Hepatocyte (in vitro differentiated cells): Measurements from ENCODE around the gene HCRT. TPM values are rescaled to one million over a fixed set of nuclear protein-coding genes. Genes with fewer than 3 reads are reported as not detected.

Experiments
- DNase-seq: peaks from one replicate; pipeline ENCODE4 v3.0.0-alpha.2; 2016; ENCODE audit warnings: low spot score
- H2AFZ ChIP-seq: fragments of 200-600 bp; sonication (generic); 2 replicates; pipeline ENCODE4 v1.6.0; 2016; ENCODE audit warnings: antibody characterized with exemption, mild to moderate bottlenecking
- H3K27ac ChIP-seq: fragments of 200-600 bp; sonication (generic); 2 replicates; pipeline ENCODE4 v1.5.1; 2016; ENCODE audit warnings: mild to moderate bottlenecking
- H3K27me3 ChIP-seq: fragments of 200-600 bp; sonication (generic); 2 replicates; pipeline ENCODE4 v1.6.1; 2016
- H3K36me3 ChIP-seq: fragments of 200-600 bp; sonication (generic); replicated peaks from 2 replicates; pipeline ENCODE4 v1.5.1; 2016; ENCODE audit warnings: low read depth; ENCODE audit not compliant: insufficient read depth
- H3K4me1 ChIP-seq: fragments of 200-600 bp; sonication (generic); 2 replicates; pipeline ENCODE4 v1.5.1; 2016; ENCODE audit warnings: mild to moderate bottlenecking, moderate library complexity; ENCODE audit not compliant: insufficient read depth
- H3K4me2 ChIP-seq: fragments of 200-600 bp; sonication (generic); 2 replicates; pipeline ENCODE4 v1.6.0; 2016
- H3K4me3 ChIP-seq: fragments of 200-600 bp; sonication (generic); 2 replicates; pipeline ENCODE4 v1.5.1; 2016; ENCODE audit warnings: mild to moderate bottlenecking
- H3K79me2 ChIP-seq: fragments of 200-600 bp; sonication (generic); 2 replicates; pipeline ENCODE4 v1.6.0; 2017; ENCODE audit warnings: mild to moderate bottlenecking
- H3K9me2 ChIP-seq: fragments of 200-600 bp; sonication (generic); replicated peaks from 2 replicates; pipeline ENCODE4 v1.6.0; 2017; ENCODE audit warnings: mild to moderate bottlenecking; ENCODE audit not compliant: insufficient read depth
- H3K9me3 ChIP-seq: fragments of 200-600 bp; sonication (generic); 2 replicates; pipeline ENCODE4 v1.5.1; 2016; ENCODE audit warnings: low read depth, mild to moderate bottlenecking
- H4K20me1 ChIP-seq: fragments of 200-600 bp; sonication (generic); 2 replicates; pipeline ENCODE4 v1.6.0; 2016; ENCODE audit warnings: mild to moderate bottlenecking; ENCODE audit not compliant: insufficient read depth, poor library complexity, severe bottlenecking
- EZH2 ChIP-seq: fragments of 200-600 bp; sonication (generic); IDR thresholded peaks from 2 replicates; pipeline ENCODE4 v1.6.1; 2016; ENCODE audit warnings: antibody characterized with exemption, mild to moderate bottlenecking, borderline replicate concordance
- EZH2phosphoT487 ChIP-seq: fragments of 200-600 bp; sonication (generic); IDR thresholded peaks from one replicate; pipeline ENCODE4 v1.6.1; 2018; ENCODE audit warnings: antibody characterized with exemption, mild to moderate bottlenecking, low read depth, moderate library complexity; ENCODE audit not compliant: unreplicated experiment, severe bottlenecking
- WGBS: methylation state at CpG from one replicate; pipeline ENCODE4 v1.1.6; 2016; ENCODE audit warnings: low lambda C conversion rate; ENCODE audit errors: missing lambda C conversion rate; 5-methylcytosine and 5-hydroxymethylcytosine counted together
- polyA plus RNA-seq: library from polyadenylated mRNA; unstranded; fragments of >200 nt; fragmentation: Nextera tagmentation; extraction: Ambion mirVana; gene quantifications from 2 replicates; pipeline ENCODE4 v1.2.1, GENCODE V29; 2016
- total RNA-seq: library from RNA; depleted of rRNA; stranded (reverse); fragments of >200 nt; gene quantifications from 2 replicates; pipeline ENCODE4 v1.2.3, GENCODE V29; 2014
- TF ChIP-seq, protein P1 (sequence below): fragments of 200-600 bp; sonication (generic); IDR thresholded peaks from 2 replicates; pipeline ENCODE4 v1.5.1; 2016; ENCODE audit warnings: antibody characterized with exemption, mild to moderate bottlenecking; ENCODE audit not compliant: poor library complexity

The HCRT gene
- total and polyA plus RNA-seq, 2 experiments from 2014 or later: not detected

DNA sequence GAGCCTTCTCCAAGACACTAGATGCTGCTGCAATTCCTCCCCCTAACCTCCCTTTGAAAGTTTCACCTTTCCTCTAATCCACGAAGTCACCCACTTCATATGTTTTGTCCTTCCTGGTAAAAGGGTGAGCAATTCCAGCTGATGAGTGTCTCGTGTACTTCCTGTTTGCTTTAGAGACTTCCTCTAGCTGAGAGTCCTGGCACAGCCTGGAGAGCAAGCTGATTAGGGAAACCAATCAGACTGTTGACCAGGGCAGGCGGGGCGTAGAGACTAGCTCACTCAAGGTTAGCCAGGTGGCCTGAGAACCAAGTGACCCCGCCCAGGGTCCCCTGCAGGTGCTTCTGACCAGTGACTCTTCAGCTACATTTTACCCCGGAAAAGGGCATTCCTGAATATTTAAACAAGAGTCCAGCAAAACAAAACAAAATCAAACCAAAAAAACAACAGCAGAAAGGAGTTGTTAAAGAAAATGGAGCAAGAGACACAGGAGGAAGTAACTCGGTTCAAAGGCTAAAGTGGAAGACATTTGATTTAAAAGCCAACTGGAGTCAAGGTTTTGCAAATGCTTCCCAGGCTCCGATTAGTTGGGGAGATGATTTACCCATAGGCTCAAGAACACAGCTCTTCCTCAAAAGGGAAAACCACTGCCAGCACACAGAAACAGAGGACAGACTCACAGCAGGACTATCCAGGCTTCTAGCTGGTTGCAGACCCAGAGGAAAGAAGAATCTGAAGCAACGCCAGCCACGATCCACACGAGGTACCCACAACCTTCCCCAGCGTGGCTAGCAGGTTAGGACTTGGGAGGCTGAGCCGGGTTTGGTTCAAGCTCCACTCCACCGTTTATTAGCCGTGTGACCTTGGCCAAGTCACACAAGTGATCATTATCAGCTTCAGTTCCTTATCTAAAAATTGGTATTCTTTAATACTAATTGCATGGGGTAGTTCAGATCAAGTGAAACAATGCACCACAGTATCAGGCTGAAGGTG, 49.3 kb downstream of the HCRT start:
- H4K20me1 ChIP-seq: peaks cover 62% of the 10 kb centered on the region
- no peak for TF ChIP-seq EZH2phosphoT487
- TF ChIP-seq EZH2: no peak
- H3K36me3 ChIP-seq: no peaks in the 10 kb centered on the region
- H3K79me2 ChIP-seq: peaks cover 94% of the 10 kb centered on the region
- H3K4me3 ChIP-seq: no peak overlapping the region
- H3K27ac ChIP-seq: peak overlapping the region; percentile 84
- H3K9me2 ChIP-seq: no peaks in the 10 kb centered on the region
- H3K9me3 ChIP-seq: no peaks in the 10 kb centered on the region
- H3K4me1 ChIP-seq: peaks cover 29% of the 10 kb centered on the region
- WGBS: 64% methylated on average over 15 of the region's 15 CpGs
- no peaks in the 10 kb centered on the region for H3K27me3 ChIP-seq
- H2AFZ ChIP-seq: no peak overlapping the region
- H3K4me2 ChIP-seq: peak overlapping the region; percentile 26
- peak; percentile 87 for DNase-seq

DNA sequence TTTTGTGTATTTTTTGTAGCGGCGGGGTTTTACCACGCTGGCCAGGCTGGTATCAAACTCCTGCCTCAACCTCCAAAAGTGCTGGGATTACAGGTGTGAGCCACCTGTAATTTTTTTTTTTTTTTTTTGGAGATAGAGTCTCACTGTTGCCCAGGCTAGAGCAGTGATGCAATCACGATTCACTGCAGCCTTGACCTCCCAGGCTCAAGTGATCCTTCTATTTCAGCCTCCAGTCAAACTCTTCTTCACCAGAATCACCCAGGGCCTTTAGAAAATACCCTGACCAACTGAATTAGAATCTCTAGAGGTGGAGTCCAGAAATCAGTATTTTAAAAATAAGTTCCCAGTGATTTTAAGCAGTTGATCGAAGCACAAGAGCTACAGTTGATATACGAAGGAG, 50.1 kb downstream of the HCRT start:
- H3K4me1 ChIP-seq: peaks cover 29% of the 10 kb centered on the region
- no peaks in the 10 kb centered on the region for H3K27me3 ChIP-seq
- DNase-seq: no peak
- TF ChIP-seq EZH2phosphoT487 (no peak), EZH2 (no peak)
- TF ChIP-seq, protein P1, sequence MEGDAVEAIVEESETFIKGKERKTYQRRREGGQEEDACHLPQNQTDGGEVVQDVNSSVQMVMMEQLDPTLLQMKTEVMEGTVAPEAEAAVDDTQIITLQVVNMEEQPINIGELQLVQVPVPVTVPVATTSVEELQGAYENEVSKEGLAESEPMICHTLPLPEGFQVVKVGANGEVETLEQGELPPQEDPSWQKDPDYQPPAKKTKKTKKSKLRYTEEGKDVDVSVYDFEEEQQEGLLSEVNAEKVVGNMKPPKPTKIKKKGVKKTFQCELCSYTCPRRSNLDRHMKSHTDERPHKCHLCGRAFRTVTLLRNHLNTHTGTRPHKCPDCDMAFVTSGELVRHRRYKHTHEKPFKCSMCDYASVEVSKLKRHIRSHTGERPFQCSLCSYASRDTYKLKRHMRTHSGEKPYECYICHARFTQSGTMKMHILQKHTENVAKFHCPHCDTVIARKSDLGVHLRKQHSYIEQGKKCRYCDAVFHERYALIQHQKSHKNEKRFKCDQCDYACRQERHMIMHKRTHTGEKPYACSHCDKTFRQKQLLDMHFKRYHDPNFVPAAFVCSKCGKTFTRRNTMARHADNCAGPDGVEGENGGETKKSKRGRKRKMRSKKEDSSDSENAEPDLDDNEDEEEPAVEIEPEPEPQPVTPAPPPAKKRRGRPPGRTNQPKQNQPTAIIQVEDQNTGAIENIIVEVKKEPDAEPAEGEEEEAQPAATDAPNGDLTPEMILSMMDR: no peak
- 92% methylated on average over 6 of the region's 6 CpGs for WGBS
- peaks cover 55% of the 10 kb centered on the region for H4K20me1 ChIP-seq
- H3K27ac ChIP-seq: peak overlapping the region; percentile 84
- peaks cover 94% of the 10 kb centered on the region for H3K79me2 ChIP-seq
- no peaks in the 10 kb centered on the region for H3K9me3 ChIP-seq
- H3K4me3 ChIP-seq: no peak overlapping the region
- peak overlapping the region; percentile 10 for H3K4me2 ChIP-seq
- no peak overlapping the region for H2AFZ ChIP-seq
- H3K36me3 ChIP-seq: no peaks in the 10 kb centered on the region
- no peaks in the 10 kb centered on the region for H3K9me2 ChIP-seq

Other genes with a start within 250 kb of the HCRT start
- gene CNP, start 218.7 kb downstream of the HCRT start, total RNA-seq: 59.8 and 61.4 TPM in 2 replicates
- gene CNP, start 218.7 kb downstream of the HCRT start, polyA plus RNA-seq: 77.7 and 97.0 TPM in 2 replicates
- 73.6 and 86.3 TPM in 2 replicates for gene DNAJC7, start 168.0 kb downstream of the HCRT start, total RNA-seq
- 50.1 and 61.7 TPM in 2 replicates for gene DNAJC7, start 168.0 kb downstream of the HCRT start, polyA plus RNA-seq
- gene NKIRAS2, start 165.4 kb downstream of the HCRT start, total RNA-seq: 37.5 and 40.8 TPM in 2 replicates
- gene NKIRAS2, start 165.4 kb downstream of the HCRT start, polyA plus RNA-seq: 55.0 and 57.2 TPM in 2 replicates
- 1.1 and 1.9 TPM in 2 replicates for gene C17orf113, start 134.9 kb downstream of the HCRT start, total RNA-seq
- 0.46 and 1.2 TPM in 2 replicates for gene C17orf113, start 134.9 kb downstream of the HCRT start, polyA plus RNA-seq
- gene ZNF385C, start 87.0 kb downstream of the HCRT start, total RNA-seq: 0.04 and 0.63 TPM in 2 replicates
- 0.45 and 1.4 TPM in 2 replicates for gene ZNF385C, start 87.0 kb downstream of the HCRT start, polyA plus RNA-seq
- 1.6 and 3.6 TPM in 2 replicates for gene DHX58, start 72.7 kb downstream of the HCRT start, total RNA-seq
- gene DHX58, start 72.7 kb downstream of the HCRT start, polyA plus RNA-seq: 1.4 and 2.2 TPM in 2 replicates
- 21.7 and 29.2 TPM in 2 replicates for gene KAT2A, start 64.1 kb downstream of the HCRT start, total RNA-seq
- 46.7 and 60.2 TPM in 2 replicates for gene KAT2A, start 64.1 kb downstream of the HCRT start, polyA plus RNA-seq
- not detected in 2 replicates for gene HSPB9, start 62.6 kb downstream of the HCRT start, total RNA-seq
- gene HSPB9, start 62.6 kb downstream of the HCRT start, polyA plus RNA-seq: 0.34 and 0.46 TPM in 2 replicates
- 123 and 158 TPM in 2 replicates for gene RAB5C, start 30.5 kb downstream of the HCRT start, total RNA-seq
- gene RAB5C, start 30.5 kb downstream of the HCRT start, polyA plus RNA-seq: 172 and 184 TPM in 2 replicates
- 0.08 and 0.17 TPM in 2 replicates for gene KCNH4, start 4.3 kb downstream of the HCRT start, total RNA-seq
- gene KCNH4, start 4.3 kb downstream of the HCRT start, polyA plus RNA-seq: 0.12 and 0.23 TPM in 2 replicates
- 6.1 and 7.2 TPM in 2 replicates for gene GHDC, start 9.0 kb upstream of the HCRT start, total RNA-seq
- 7.0 and 8.7 TPM in 2 replicates for gene GHDC, start 9.0 kb upstream of the HCRT start, polyA plus RNA-seq
- 26.0 and 27.9 TPM in 2 replicates for gene STAT5B, start 90.9 kb upstream of the HCRT start, total RNA-seq
- gene STAT5B, start 90.9 kb upstream of the HCRT start, polyA plus RNA-seq: 18.7 and 25.7 TPM in 2 replicates
- gene STAT5A, start 103.0 kb upstream of the HCRT start, total RNA-seq: 5.5 and 6.5 TPM in 2 replicates
- gene STAT5A, start 103.0 kb upstream of the HCRT start, polyA plus RNA-seq: 3.5 and 6.1 TPM in 2 replicates
- 154 and 163 TPM in 2 replicates for gene STAT3, start 203.0 kb upstream of the HCRT start, total RNA-seq
- 152 and 157 TPM in 2 replicates for gene STAT3, start 203.0 kb upstream of the HCRT start, polyA plus RNA-seq
- gene CAVIN1, start 237.8 kb upstream of the HCRT start, total RNA-seq: 69.9 and 85.8 TPM in 2 replicates
- gene CAVIN1, start 237.8 kb upstream of the HCRT start, polyA plus RNA-seq: 96.5 and 111 TPM in 2 replicates